HS-27A (cell line): ENCODE data around the gene PTPRT.
A peak's percentile ranks its signal among the peaks of the same experiment; 100 is the strongest.
"Not testable (repeated sequence)": the region's sequence is repeated elsewhere in the genome, so short reads cannot be mapped to it uniquely, and the experiment has no call there.

Experiments used
- DNase-seq: peaks from one replicate; pipeline ENCODE4 v3.0.0-alpha.2; 2012; ENCODE audit warnings: low read depth, missing footprints

PTPRT gene

GRCh38 chr20:43187476-43188233 is 2.1 kb downstream of the PTPRT start:
- DNase-seq = peak; percentile 11

DNA sequence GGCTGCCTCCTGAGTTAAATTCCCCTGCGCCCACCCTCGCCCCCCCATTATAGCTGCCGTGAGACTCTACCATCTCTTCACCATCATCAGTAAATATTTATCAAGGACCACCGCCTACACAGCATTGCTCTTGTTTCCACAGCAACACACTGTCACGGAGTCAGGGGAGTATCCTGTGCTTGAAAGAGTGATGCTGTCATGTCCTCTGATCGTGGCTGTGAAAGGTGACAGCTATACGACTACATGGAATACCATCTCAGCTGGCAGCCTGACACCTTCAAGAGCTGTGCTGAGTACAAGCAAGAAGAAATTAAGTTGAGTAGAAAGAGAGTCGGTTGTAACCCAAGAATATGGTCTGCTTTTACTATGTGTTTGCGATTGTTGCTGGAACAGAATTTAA is 3.4 kb downstream of the PTPRT start:
- DNase-seq = no peak

DNA sequence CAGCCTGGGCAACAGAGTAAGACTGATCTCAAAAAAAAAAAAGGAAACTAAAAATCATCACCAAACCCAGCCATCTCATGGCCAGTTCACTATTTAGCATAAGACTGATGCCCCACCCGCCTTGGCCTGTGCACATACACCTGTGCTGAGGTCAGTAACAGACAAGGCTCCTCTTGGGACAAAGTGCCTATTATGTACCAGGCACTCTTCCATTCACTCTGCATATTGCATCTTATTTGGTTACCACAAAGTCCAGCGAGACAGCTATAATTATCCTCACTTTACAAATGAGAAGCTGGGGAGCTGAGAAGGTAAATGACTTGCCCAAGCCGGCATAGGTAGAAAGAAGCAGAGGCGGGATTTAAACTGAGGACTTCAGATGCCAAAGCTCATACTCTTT is 3.8 kb downstream of the PTPRT start:
- no peak for DNase-seq

DNA sequence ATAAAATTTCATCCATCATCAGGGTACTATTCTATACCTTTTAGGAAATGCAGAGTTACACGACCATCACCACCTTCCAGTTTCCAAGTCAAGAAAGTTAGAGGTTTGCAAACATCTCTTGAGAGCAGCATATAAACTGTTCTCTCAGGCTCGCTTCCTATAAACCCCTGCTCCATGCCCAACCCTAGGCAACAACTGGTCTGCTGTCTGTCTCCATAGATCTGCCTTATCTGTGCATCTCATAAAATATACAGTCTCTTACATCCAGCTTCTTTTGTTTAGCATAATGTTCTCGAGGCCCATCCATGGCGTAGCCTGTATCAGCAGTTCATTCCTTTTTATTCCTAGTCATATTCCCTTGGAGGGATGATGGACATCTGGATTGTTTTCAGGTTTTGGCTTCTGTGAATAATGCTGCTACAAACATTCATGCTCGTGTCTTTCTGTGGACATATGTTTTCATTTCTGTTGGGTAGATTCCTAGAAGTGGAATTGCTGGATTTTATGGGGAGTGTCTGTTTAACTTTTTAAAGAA is 6.1 kb downstream of the PTPRT start:
- DNase-seq = no peak

GRCh38 chr20:43178080-43178479 is 11.6 kb downstream of the PTPRT start:
- DNase-seq = no peak

DNA sequence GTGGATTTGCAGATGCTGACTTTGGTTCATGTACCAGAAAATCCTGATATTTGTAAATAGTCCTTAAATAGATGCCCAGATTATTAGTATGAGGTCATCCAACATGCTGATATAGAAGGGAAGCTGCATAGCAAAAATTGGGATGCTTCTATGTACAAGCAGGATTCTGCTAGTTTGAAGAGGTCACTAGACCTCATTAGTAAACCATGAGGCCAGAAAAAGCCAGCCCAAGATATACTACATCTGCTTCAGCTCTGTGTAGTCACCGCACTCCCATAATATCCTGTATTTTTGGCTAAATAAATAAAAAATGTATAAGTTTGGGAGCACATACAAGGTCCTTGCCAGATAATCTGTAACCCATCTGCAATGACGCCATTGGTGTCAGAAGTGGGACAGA is 13.0 kb downstream of the PTPRT start:
- no peak for DNase-seq

- no peak for DNase-seq
Measured at GRCh38 chr20:43171930-43172329, 17.8 kb downstream of the PTPRT start.

DNA sequence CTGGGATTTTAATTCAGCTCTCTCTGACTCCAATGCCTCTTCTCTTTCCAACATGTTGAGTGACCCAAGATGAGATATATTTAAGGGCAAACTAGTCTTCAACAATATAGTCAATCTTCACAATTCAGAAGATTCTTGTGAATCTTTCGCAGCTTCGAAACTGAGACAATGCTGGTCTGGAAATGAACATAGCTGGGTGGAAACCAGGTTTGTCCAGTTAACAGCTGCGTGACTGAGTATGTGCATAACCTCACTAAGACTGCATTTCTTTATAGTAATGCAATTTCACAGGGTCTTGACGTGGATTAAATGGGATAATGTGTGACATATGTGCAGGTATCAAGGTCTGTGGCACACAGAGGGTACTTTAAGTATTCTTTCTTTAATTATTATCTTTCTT is 18.9 kb downstream of the PTPRT start:
- no peak for DNase-seq

- no peak for DNase-seq
Measured at GRCh38 chr20:43167615-43168014, 22.1 kb downstream of the PTPRT start.

DNA sequence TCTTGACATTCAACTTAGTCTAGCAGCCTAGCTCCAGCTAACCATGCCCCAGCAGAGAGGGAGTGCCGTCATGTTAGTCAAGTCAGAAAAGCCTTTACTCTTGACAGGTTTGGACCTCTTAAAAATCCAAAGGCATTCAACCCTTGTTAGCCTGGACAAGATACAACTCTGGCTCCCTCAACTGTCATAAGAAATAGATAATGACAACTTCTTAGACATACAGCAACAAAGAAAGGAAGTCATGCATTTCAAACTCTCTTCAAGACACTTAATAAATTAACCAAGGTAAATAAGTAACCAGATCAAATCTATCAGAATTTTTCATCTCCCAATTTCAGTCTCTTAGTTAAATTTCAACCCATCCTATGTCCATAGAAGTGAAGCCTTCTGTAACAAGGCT is 22.7 kb downstream of the PTPRT start:
- DNase-seq = no peak

- no peak for DNase-seq
Measured at GRCh38 chr20:43165611-43166010, 24.1 kb downstream of the PTPRT start.

DNA sequence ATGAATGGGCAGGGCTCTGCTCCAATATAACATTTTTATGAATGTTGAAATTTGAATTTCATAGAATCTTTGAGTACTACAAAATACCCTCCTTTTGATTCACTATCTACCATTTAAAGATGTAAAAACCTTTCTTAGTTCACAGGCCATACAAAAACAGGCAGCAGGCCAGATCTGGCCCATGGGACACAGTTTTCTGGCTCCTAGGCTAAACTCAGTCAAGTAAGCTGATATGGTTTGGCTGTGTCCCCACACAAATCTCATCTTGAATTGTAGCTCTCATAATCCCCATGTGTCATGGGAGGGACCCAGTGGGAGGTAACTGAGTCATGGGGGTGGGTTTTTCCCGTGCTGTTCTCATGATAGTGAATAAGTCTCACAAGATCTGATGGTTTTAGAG is 25.0 kb downstream of the PTPRT start:
- DNase-seq = not testable (repeated sequence)

DNA sequence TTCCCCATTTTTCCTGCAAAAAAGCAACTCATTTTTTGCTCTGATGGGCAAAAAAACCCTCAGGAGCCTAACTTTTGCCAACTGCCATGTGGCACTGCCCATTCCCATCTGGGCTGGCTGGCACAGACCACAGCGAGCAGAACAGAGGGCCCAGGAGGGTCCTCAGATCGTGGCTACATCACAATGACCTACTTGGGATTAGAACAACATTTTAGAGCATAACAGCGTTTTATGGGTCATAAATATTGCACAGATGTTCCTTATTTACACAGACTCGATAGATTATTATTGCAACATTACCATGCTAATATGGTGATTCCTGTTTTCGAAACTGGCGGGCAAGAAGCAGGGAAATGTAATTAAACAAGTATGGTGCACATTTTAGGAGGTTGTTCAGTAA is 28.0 kb downstream of the PTPRT start:
- no peak for DNase-seq

DNA sequence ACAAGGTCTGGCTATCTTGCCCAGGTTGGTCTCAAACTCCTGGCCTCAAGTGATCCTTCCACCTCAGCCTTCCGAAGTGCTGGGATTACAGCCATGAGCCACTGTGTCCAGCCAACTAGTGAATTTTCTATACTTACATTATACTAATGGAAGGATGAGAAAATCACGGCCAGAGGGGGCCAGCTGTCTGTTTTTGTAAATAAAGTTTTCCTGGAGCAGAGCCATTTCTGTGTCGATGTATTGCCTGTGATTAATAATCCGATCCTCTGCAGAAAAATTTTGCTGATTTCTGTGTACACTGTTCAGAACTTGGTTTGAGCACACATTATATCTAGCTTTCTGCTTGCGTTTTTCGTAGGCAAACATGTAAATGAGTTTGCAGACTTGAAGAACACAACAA is 28.8 kb downstream of the PTPRT start:
- no peak for DNase-seq

DNA sequence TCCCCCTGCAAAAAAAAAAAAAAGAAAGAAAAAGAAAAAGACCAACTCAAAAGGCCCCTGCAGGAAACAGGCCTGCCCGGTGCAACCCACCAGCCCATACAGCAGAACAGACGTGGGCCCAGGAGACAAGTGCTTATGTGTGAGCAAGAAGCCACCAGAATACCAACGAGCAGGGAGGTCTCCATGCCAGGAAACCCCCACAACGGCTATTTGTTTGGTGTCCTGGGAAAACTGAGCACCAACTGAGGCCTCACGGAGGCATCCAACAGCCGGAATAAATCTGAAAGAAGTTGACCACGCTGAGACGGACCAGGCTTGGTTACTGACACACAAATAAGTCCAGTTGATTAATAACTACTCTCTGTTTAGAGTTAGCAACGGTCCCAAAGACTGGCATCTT is 29.7 kb downstream of the PTPRT start:
- DNase-seq = no peak

DNA sequence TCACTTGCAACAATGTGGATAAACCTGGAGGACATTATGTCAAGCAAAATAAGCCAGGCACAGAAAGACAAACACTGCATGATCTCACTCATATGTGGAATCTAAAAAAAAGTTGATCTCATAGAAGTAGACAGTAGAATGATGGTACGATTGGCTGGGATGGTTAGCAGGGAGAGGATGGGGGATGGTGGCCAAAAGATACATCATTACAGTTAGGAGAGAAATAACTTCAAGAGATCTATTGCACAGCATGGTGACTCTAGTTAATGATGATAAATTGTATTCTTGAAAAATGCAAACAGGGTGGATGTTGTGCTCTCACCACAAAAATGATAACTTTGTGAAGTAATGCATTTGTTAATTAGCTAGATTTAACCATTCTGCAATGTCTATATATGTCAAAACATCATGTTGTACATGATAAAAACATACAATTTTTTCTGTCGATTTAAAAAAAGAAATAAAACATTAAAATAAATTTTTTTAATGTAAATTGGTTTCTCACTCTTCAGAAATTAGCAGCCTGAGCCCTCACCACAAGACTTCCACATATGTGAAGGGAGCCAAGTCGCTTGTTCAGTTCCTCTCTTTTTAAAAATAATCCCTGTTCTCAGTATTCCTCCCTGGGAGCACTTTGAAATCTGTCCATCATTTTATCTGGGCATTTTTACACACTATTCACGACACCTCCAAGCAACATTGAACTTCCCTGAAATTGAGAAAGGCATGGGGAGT is 34.2 kb downstream of the PTPRT start:
- DNase-seq = no peak

GRCh38 chr20:43151901-43152300 is 37.8 kb downstream of the PTPRT start:
- no peak for DNase-seq

DNA sequence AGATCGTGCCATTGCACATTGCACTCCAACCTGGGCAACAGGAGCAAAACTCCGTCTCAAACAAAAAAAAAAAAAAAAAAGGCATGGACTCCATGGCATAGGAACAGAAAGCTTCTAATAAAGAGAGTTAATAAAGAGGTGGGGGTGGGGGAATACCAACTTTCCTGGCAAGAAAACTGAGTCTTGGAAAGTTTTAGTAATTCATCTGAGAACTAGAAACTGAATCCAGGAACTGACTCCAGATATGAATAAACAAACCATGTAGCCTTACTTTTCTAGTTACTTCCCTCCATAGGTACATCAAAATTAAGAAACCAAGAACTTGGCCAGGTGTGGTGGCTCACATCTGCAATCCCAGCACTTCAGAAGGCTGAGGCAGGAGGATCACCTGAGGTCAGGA is 38.5 kb downstream of the PTPRT start:
- DNase-seq = no peak

GRCh38 chr20:43140726-43141125 is 49.0 kb downstream of the PTPRT start:
- DNase-seq = no peak

DNA sequence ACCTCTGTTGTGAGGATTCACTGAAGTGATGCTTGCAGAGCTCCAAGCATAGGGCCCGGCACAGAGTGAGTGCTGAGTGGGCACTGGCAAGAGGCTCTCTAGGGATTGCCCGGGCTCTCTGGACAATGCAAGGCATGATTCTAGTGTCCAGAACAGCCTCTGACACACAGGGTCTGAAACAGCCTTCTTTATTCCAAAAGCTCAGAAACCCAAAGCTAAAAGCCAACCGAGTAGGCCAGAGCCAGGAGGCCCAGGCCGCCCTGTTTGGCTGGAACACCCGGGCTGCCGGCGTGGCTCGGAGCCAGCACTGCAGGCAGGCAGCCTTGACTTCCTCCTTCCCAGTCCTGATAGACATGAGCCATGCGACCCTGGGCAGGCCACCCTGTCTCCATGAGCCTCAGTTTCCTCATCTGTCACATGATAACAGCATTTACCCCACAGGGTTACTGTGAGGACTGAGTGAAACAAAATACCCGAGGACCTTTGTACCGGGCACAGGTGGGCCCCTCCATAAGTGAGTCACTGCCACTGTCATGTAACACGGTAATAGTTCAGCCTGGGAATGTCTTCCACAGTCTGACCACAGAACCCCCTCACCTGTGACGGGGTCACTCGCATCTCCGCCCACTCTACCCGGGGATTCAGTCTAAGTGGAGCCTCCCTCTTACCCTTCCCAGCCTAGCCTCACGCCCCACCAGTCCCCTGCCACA is 51.5 kb downstream of the PTPRT start:
- no peak for DNase-seq

DNA sequence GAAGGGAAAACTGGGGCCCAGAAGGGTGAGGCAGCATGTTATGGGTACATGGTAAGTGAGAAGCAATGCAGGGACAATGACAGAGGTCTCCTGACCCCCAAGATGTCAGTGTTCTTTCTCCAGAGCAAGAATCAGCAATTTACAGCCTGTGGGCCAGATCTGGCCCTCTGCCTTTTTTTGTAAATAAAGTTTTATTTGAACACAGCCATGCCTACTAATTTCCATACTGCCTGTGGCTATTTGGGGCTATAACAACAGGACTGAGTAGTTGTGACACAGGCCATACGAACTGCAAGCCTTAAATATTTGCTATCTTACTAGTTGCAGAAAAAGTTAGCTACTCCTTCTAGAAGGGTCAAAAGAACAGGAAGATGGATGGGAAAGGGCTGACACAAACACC is 52.5 kb downstream of the PTPRT start:
- no peak for DNase-seq

- DNase-seq = no peak
Measured at GRCh38 chr20:43124241-43124640, 65.5 kb downstream of the PTPRT start.

GRCh38 chr20:43123180-43123579 is 66.5 kb downstream of the PTPRT start:
- DNase-seq = no peak
